Glutamatergic neuron (in vitro differentiated cells): Measurements from ENCODE around the gene ROM1. TPM values are rescaled to one million over a fixed set of nuclear protein-coding genes. Genes with fewer than 3 reads are reported as not detected.

Source experiments
- DNase-seq: peaks from one replicate; pipeline ENCODE4 v3.0.0; 2022
- H3K27ac Mint-ChIP-seq: one replicate; pipeline ENCODE4 v1.8.0; 2020; ENCODE audit warnings: mild to moderate bottlenecking, mixed read lengths, inconsistent platforms; ENCODE audit not compliant: unreplicated experiment
- H3K27me3 Mint-ChIP-seq: one replicate; pipeline ENCODE4 v1.8.0; 2020; ENCODE audit warnings: mild to moderate bottlenecking, moderate library complexity, mixed read lengths, inconsistent platforms; ENCODE audit not compliant: unreplicated experiment
- H3K36me3 Mint-ChIP-seq: one replicate; pipeline ENCODE4 v1.8.0; 2020; ENCODE audit warnings: mild to moderate bottlenecking, mixed read lengths, inconsistent platforms; ENCODE audit not compliant: unreplicated experiment
- H3K4me1 Mint-ChIP-seq: one replicate; pipeline ENCODE4 v1.8.0; 2020; ENCODE audit warnings: mild to moderate bottlenecking, low read depth, mixed read lengths, inconsistent platforms; ENCODE audit not compliant: unreplicated experiment
- H3K4me3 Mint-ChIP-seq: one replicate; pipeline ENCODE4 v1.8.0; 2020; ENCODE audit warnings: mild to moderate bottlenecking, mixed read lengths, inconsistent platforms; ENCODE audit not compliant: unreplicated experiment
- H3K9me3 Mint-ChIP-seq: one replicate; pipeline ENCODE4 v1.8.0; 2020; ENCODE audit warnings: mild to moderate bottlenecking, moderate library complexity, mixed read lengths, inconsistent platforms; ENCODE audit not compliant: unreplicated experiment
- CTCF ChIP-seq: fragments of 200-600 bp; sonication (generic); IDR thresholded peaks from one replicate; pipeline ENCODE4 v1.5.0; 2021; ENCODE audit not compliant: partially characterized antibody, unreplicated experiment
- total RNA-seq: library from RNA; stranded (reverse); fragmentation: NEBNext Ultra II Directional; extraction: Animal tissue kit (Norgen Biotek cat#: 25700); gene quantifications from one replicate; pipeline ENCODE4 v1.2.1, GENCODE V29; 2021; ENCODE audit not compliant: unreplicated experiment

Gene ROM1
- total RNA-seq, 1 donor from 2014 or later: 1.3 TPM

- Mint-ChIP-seq H3K9me3 (peaks cover 5% of the 10 kb centered on the region), H3K27me3 (peaks cover 8% of the 10 kb centered on the region), H3K4me3 (peak within 1 kb of the TSS; percentile 99), H3K4me1 (peaks cover 16% of the 10 kb centered on the region), H3K27ac (peak within 1 kb of the TSS; percentile 94), H3K36me3 (peaks cover 3% of the 10 kb centered on the region)
- TF ChIP-seq CTCF: no peak
- DNase-seq: peak; percentile 95
These were observed 39.3 kb upstream of the ROM1 start, which contains the start of gene EEF1G for GRCh38 chr11:62573592-62574362. EEF1G (minus strand) TSS chr11:62573891; CDS start chr11:62573842, 49 bp downstream.

GRCh38 chr11:62574363-62575071, 38.5 kb upstream of the ROM1 start:
- H3K27me3 Mint-ChIP-seq: peaks cover 8% of the 10 kb centered on the region
- H3K9me3 Mint-ChIP-seq: peaks cover 5% of the 10 kb centered on the region
- peak overlapping the region; percentile 94 for H3K27ac Mint-ChIP-seq
- peak overlapping the region; percentile 99 for H3K4me3 Mint-ChIP-seq
- TF ChIP-seq CTCF: no peak
- no peak for DNase-seq
- H3K4me1 Mint-ChIP-seq: peaks cover 16% of the 10 kb centered on the region
- peaks cover 3% of the 10 kb centered on the region for H3K36me3 Mint-ChIP-seq

GRCh38 chr11:62575156-62575555, 37.9 kb upstream of the ROM1 start:
- H3K4me1 Mint-ChIP-seq: peaks cover 16% of the 10 kb centered on the region
- peak overlapping the region; percentile 91 for H3K27ac Mint-ChIP-seq
- no peak for DNase-seq
- peaks cover 3% of the 10 kb centered on the region for H3K36me3 Mint-ChIP-seq
- H3K9me3 Mint-ChIP-seq: peaks cover 5% of the 10 kb centered on the region
- no peak for TF ChIP-seq CTCF
- peaks cover 8% of the 10 kb centered on the region for H3K27me3 Mint-ChIP-seq
- H3K4me3 Mint-ChIP-seq: peak overlapping the region; percentile 99

GRCh38 chr11:62575837-62576236, 37.2 kb upstream of the ROM1 start:
- no peak for DNase-seq
- peak overlapping the region; percentile 53 for H3K4me3 Mint-ChIP-seq
- H3K9me3 Mint-ChIP-seq: peaks cover 5% of the 10 kb centered on the region
- peak overlapping the region; percentile 35 for H3K27ac Mint-ChIP-seq
- peaks cover 16% of the 10 kb centered on the region for H3K4me1 Mint-ChIP-seq
- no peak for TF ChIP-seq CTCF
- peaks cover 8% of the 10 kb centered on the region for H3K27me3 Mint-ChIP-seq
- peaks cover 3% of the 10 kb centered on the region for H3K36me3 Mint-ChIP-seq
